HEK293T (cell line): ENCODE results near the gene LMO7.

Experiments
- FOXA1 ChIP-seq: fragments of 450-650 bp; IDR thresholded peaks from 2 replicates; pipeline ENCODE4 v1.6.1; 2016; ENCODE audit warnings: mild to moderate bottlenecking
- FOXK2 ChIP-seq: fragments of 450-650 bp; IDR thresholded peaks from 2 replicates; pipeline ENCODE4 v1.6.1; 2016; ENCODE audit warnings: mild to moderate bottlenecking
- FOXM1 ChIP-seq: fragments of 450-650 bp; IDR thresholded peaks from 2 replicates; pipeline ENCODE4 v1.6.1; 2017; ENCODE audit warnings: mild to moderate bottlenecking, borderline replicate concordance
- L3MBTL2 ChIP-seq: fragments of 450-650 bp; conservative IDR thresholded peaks from 2 replicates; pipeline ENCODE4 v1.6.1; 2016; ENCODE audit warnings: mild to moderate bottlenecking
- NFRKB ChIP-seq: fragments of 450-650 bp; IDR thresholded peaks from 2 replicates; pipeline ENCODE4 v1.6.1; 2016; ENCODE audit warnings: mild to moderate bottlenecking, moderate library complexity
- PKNOX1 ChIP-seq: fragments of 450-650 bp; IDR thresholded peaks from 2 replicates; pipeline ENCODE4 v1.6.1; 2016
- SP1 ChIP-seq: fragments of 450-650 bp; IDR thresholded peaks from 2 replicates; pipeline ENCODE4 v1.6.1; 2017
- SUZ12 ChIP-seq: fragments of 450-650 bp; IDR thresholded peaks from 2 replicates; pipeline ENCODE4 v1.6.1; 2016; ENCODE audit warnings: mild to moderate bottlenecking
- TARDBP ChIP-seq: fragments of 450-650 bp; IDR thresholded peaks from 2 replicates; pipeline ENCODE4 v1.6.1; 2016
- ZNF384 ChIP-seq: fragments of 450-650 bp; IDR thresholded peaks from 2 replicates; pipeline ENCODE4 v1.6.1; 2016

DNA sequence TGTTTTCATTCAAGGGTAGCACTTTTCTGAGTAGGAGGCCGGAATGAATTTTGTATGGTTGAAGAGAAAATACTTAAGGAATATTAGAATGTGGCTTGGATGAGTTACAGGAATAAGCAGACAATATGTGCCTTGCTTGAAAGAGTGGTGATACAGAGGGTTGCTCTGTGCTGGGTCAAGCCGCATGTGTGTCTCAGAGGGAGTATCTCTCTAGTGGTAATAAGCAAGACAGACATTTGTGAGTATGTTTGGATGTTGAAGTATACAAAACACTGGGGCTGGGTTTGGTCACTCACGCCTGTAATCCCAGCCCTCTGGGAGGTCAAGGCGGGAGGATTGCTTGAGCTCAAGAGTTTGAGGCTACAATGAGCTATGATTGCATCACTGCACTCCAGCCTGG lies 103.9 kb downstream of the LMO7 start:
- TF ChIP-seq SP1 (no peak), SUZ12 (no peak), TARDBP (no peak), FOXK2 (no peak), FOXA1 (no peak), ZNF384 (no peak), L3MBTL2 (no peak), FOXM1 (no peak), PKNOX1 (no peak), NFRKB (no peak)
